Right lobe of liver (tissue), 6 donors: ENCODE results near the gene ITPKB. TPM values are rescaled to one million over a fixed set of nuclear protein-coding genes. Genes with fewer than 3 reads are reported as not detected.
A peak's percentile ranks its signal among the peaks of the same experiment; 100 is the strongest.

Experiments used
- ATAC-seq, 4 donors: fragments of 200-7000 bp; cut with Tn5 transposase; one replicate each; pipeline ENCODE4 v1.9.1; 2020; ENCODE audit warnings: mild to moderate bottlenecking in 4 of 4, moderate library complexity in 4 of 4
- DNase-seq, 3 donors: peaks; one replicate each; pipeline ENCODE4 v3.0.0-alpha.2; 2020
- H3K27ac ChIP-seq, 3 donors: fragments of 200-600 bp; one replicate each; pipeline ENCODE4 v1.8.0; 2022
- H3K27me3 ChIP-seq, 2 donors: fragments of 200-600 bp; one replicate each; pipeline ENCODE4 v1.8.0; 2022
- H3K36me3 ChIP-seq, 4 donors: fragments of 200-600 bp; sonication (generic) in 1 of 4; one replicate each; pipeline versions ENCODE4 v1.5.1 to v1.8.0; 2017 to 2022; ENCODE audit warnings: control low read depth in 1 of 4
- H3K4me1 ChIP-seq, 4 donors: fragments of 200-600 bp; sonication (generic) in 1 of 4; one replicate each; pipeline versions ENCODE4 v1.5.1 to v1.8.0; 2017 to 2022; ENCODE audit warnings: control low read depth in 1 of 4
- H3K4me3 ChIP-seq, 3 donors: fragments of 200-600 bp; one replicate each; pipeline ENCODE4 v1.8.0; 2022
- H3K9me3 ChIP-seq, 4 donors: fragments of 200-600 bp; sonication (generic) in 1 of 4; one replicate each; pipeline versions ENCODE4 v1.5.1 to v1.8.0; 2017 to 2022; ENCODE audit warnings: control low read depth in 1 of 4
- POLR2A ChIP-seq: fragments of 450-650 bp; IDR thresholded peaks from one replicate; pipeline ENCODE4 v1.6.1; 2017; ENCODE audit warnings: antibody characterized with exemption, mild to moderate bottlenecking
- WGBS: methylation state at CpG from one replicate; pipeline ENCODE4 v1.1.6; 2018; ENCODE audit warnings: low coverage, low lambda C conversion rate; ENCODE audit not compliant: insufficient coverage; ENCODE audit errors: missing lambda C conversion rate; 5-methylcytosine and 5-hydroxymethylcytosine counted together
- intact Hi-C, 2 donors: fragments of 100-400 bp; cut with DNase I; formaldehyde crosslinking; loops; one replicate each; pipeline versions ENCODE4 v1.11.2 to v1.14.1; 2022
- total RNA-seq, 6 experiments: library from RNA; depleted of rRNA in 2 of 6; stranded (reverse); fragments of >200 nt in 2 of 6; fragmentation: NEBNext Ultra II Directional in 3 of 6; extraction: Animal tissue kit (Norgen Biotek cat#: 25700) in 3 of 6; gene quantifications; one replicate each; pipeline versions ENCODE4 v1.1.0 to v1.2.4, GENCODE V29; 2016 to 2023
- TF ChIP-seq, protein P1 (sequence below), 4 donors: fragments of 200-600 bp in 3 of 4; fragments of 450-650 bp in 1 of 4; IDR thresholded peaks; one replicate each; pipeline versions ENCODE4 v1.5.1 to v1.8.0; 2016 to 2022; ENCODE audit warnings: antibody characterized with exemption in 4 of 4, mild to moderate bottlenecking in 2 of 4
- donor health status: DM: no; HTN: yes; CAD: no.
- donor health status: DM: no; HTN: no; CAD: no.
- donor health status: DM: no; HTN: no; CAD: no.
- donor health status: DM: no; HTN: yes; CAD: no.
- donor health status: DM: no; HTN: yes; CAD: no.

Gene ITPKB
- total RNA-seq, 6 experiments from 2014 or later, result 2.1 to 4.1 (median 3.4) TPM

DNA sequence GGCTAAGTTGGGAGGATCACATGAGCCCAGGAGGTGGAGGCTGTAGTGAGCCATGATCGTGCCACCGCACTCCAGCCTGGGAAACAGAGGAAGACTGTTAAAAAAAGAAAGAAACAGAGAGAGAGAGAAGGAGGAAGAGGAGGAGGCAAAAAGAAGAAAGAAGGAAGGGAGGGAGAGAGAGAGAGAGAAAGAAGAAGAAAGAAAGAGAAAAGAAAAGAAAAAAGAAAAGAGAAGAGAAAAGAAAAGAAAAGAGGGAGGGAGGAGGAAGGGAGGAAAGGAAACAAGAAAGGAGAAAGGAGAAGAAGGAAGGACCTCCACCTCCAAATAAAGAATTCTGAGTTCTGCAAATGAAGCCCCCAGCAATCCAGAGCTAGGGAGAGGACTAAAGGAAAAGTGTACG lies 108.5 kb downstream of the ITPKB start:
- intact Hi-C loops, result no loop called here
- Histone ChIP-seq H3K4me3 (no peak overlapping the region), H3K4me1 (peaks cover 0 to 6% (median 0%) of the 10 kb centered on the region in 4 donors), H3K27me3 (no peaks in the 10 kb centered on the region), H3K36me3 (no peaks in the 10 kb centered on the region), H3K9me3 (no peaks in the 10 kb centered on the region), H3K27ac (no peak overlapping the region)
- TF ChIP-seq, protein P1, sequence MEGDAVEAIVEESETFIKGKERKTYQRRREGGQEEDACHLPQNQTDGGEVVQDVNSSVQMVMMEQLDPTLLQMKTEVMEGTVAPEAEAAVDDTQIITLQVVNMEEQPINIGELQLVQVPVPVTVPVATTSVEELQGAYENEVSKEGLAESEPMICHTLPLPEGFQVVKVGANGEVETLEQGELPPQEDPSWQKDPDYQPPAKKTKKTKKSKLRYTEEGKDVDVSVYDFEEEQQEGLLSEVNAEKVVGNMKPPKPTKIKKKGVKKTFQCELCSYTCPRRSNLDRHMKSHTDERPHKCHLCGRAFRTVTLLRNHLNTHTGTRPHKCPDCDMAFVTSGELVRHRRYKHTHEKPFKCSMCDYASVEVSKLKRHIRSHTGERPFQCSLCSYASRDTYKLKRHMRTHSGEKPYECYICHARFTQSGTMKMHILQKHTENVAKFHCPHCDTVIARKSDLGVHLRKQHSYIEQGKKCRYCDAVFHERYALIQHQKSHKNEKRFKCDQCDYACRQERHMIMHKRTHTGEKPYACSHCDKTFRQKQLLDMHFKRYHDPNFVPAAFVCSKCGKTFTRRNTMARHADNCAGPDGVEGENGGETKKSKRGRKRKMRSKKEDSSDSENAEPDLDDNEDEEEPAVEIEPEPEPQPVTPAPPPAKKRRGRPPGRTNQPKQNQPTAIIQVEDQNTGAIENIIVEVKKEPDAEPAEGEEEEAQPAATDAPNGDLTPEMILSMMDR (IDR thresholded peaks at IDR 0.05), result no peak
- TF ChIP-seq POLR2A, result no peak
- ATAC-seq (no peak), DNase-seq (no peak)
- 79% methylated on average over 3 of the region's 3 CpGs for WGBS

DNA sequence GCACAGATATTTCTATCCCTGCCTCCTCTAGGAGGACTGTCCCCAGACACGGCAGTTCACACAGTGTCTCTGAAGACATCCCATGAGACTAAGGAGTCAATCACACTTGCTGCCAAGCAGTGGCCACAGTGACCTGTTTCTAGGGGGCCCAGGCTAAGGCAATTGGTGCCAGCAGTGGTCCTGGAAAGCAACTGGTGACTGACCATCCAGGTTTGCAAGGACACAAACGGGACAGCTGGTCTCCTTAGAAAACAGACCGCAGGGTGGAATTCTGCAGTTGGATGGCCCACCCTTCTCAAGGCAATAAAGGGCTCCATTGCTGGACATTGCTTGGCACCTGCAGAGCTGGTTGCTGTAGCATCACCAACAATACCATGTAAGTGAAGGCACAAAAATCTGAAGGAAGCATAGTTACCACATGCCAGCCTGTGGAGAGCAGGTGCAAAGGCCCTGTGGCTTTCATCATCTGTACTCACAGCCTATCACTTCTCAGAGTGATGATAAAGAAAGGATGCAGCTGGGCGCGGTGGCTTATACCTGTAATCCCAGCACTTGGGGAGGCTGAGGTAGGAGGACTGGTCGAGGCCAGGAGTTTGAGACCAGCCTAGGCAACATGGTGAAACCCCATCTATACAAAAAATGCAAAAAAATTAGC lies 109.1 kb downstream of the ITPKB start:
- ATAC-seq, result no peak
- Histone ChIP-seq H3K27me3 (no peaks in the 10 kb centered on the region), H3K9me3 (no peaks in the 10 kb centered on the region), H3K27ac (no peak overlapping the region), H3K4me1 (peaks cover 0 to 6% (median 0%) of the 10 kb centered on the region in 4 donors), H3K36me3 (no peaks in the 10 kb centered on the region), H3K4me3 (no peak overlapping the region)
- intact Hi-C loops, result no loop called here
- DNase-seq, result peak in 1 of 3 donors; percentile 20
- TF ChIP-seq, protein P1 (IDR thresholded peaks at IDR 0.05), result no peak
- no peak for TF ChIP-seq POLR2A
- 93% methylated on average over 3 of the region's 6 CpGs for WGBS

GRCh38 chr1:226629210-226629895 lies 109.7 kb downstream of the ITPKB start:
- no peak overlapping the region for H3K4me3 ChIP-seq
- peaks cover 0 to 6% (median 0%) of the 10 kb centered on the region in 4 donors for H3K4me1 ChIP-seq
- TF ChIP-seq POLR2A, result no peak
- TF ChIP-seq, protein P1 (IDR thresholded peaks at IDR 0.05), result no peak
- ATAC-seq (no peak), DNase-seq (peak in 2 of 3 donors; percentile 30 to 36)
- intact Hi-C loops, result no loop called here
- no peaks in the 10 kb centered on the region for H3K36me3 ChIP-seq
- H3K9me3 ChIP-seq, result no peaks in the 10 kb centered on the region
- no peak overlapping the region for H3K27ac ChIP-seq
- H3K27me3 ChIP-seq, result no peaks in the 10 kb centered on the region
- 59% methylated on average over 4 of the region's 18 CpGs for WGBS

DNA sequence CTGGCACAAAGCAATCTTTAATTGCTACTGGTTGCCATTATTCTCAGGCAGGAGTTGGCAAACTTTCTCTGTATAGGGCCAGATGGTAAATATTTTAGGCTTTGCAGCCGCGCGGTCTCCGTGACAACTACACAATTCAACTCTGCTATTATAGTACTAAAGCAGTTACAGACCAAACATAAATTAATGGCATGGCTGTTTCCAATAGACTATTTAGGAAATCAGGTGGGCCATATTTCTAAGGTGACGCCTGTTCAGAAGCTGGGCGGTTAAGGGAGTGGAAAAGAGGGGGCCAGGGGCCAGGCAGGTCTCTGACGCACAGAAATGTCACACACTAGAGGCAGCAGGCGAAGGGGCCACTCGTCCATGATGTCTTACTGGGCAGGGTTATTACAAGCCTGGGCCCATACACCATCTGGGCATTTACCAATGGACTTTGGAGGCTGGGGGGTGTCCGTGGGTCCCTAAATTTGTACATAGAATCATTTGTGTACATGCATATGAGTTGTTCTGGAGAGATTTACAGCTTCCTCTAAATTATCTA lies 110.4 kb downstream of the ITPKB start:
- TF ChIP-seq, protein P1 (IDR thresholded peaks at IDR 0.05), result no peak
- no peak for TF ChIP-seq POLR2A
- Histone ChIP-seq H3K36me3 (no peaks in the 10 kb centered on the region), H3K27ac (no peak overlapping the region), H3K4me3 (no peak overlapping the region), H3K27me3 (no peaks in the 10 kb centered on the region), H3K4me1 (peaks cover 0 to 6% (median 0%) of the 10 kb centered on the region in 4 donors), H3K9me3 (no peaks in the 10 kb centered on the region)
- intact Hi-C loops, result no loop called here
- ATAC-seq (no peak), DNase-seq (peak in 2 of 3 donors; percentile 18 to 19)
- WGBS, result 72% methylated on average over 9 of the region's 10 CpGs
